Non-pigmented ciliary epithelial cell (primary cell): ENCODE measurements around the gene RMND1.

Experiments
- DNase-seq: peaks from one replicate; pipeline ENCODE4 v3.0.0-alpha.2; 2010; ENCODE audit warnings: low read depth

The RMND1 gene

GRCh38 chr6:151417477-151417876 is 34.4 kb downstream of the RMND1 start:
- DNase-seq = no peak

DNA sequence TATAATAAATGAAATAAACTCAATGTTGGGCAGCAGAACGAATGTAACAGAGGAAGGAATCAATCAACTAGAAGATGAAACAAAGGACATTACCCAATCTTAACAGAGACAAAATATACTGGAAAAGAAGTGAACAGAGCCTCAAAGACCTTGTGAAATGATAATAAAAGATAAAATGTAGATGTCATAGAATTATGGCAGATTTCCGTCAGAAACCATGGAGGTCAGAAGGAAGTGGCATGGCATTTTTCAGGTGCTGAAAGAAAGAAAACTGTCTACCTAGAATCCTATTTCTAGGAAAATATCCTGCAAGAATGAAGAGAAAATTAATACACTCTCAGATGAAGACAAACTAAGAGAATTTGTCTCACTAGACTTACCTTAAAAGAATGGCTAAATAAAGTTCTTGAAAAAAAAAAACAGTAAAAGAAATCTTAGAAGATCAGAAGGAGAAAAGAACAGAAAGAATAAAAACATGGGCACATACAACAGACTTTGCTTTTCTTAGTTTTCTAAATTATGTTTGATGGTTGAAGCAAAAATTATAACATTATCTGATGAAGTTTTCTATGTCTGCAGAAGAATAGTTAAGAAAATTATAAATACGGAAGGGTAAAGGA is 37.2 kb downstream of the RMND1 start:
- no peak for DNase-seq

- DNase-seq = no peak
Measured at GRCh38 chr6:151413372-151414145, 38.4 kb downstream of the RMND1 start.

DNA sequence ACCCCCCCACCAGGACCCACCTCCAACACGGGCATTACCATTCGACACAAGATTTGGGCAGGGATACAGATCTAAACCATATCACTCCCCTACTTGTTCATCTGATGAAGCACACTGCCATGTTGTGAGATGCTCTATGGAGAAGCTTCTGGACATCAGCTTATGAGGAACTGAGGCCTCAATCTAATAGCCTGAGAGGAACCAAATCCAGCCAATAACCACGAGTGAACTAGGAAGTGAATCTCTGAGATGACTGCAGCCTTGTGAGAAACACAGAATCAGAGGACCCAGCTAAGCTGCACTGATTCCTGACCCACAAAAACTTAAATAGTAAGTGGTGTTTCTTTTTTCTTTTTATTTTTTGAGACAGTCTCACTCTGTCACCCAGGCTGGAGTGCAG is 39.0 kb downstream of the RMND1 start:
- DNase-seq = no peak

DNA sequence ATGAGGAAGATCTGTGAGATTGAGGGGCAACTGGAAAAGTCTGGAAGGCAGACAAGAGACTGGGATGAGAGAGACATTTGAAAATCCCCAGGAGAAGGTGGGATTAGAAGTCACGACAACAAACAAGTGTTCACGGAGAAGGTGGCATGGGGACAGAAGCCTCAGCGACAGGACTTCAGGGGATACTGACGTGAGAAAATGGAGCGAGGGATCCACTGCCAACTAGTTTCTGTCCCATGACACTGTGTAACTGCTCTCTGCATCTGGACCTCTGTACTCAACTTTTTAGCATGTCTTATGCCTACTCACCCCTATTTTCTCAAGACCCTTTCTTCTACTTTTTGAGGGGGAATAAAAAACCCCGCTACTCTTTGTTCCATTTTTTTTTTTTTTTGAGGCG is 42.2 kb downstream of the RMND1 start:
- no peak for DNase-seq

GRCh38 chr6:151409260-151409659 is 42.7 kb downstream of the RMND1 start:
- DNase-seq = no peak

DNA sequence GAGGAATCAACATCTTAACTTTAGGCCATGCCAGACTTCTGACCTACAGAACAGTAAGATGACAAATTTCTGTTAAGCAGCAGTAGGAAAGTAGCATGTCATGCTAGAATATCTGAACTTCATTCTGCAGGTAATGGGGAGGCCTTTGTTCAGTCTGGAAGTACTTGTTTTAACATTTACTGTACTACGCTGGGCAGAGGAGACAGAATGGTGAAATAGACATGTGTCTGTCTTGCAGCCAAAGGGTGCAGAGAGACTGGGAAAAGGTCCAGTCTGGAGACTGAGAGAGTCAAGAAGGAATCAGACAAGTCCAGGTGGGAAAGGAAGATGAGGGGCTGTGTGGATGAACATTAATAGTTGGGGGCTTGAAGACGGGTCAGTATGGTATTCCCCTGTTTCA is 43.1 kb downstream of the RMND1 start:
- no peak for DNase-seq

DNA sequence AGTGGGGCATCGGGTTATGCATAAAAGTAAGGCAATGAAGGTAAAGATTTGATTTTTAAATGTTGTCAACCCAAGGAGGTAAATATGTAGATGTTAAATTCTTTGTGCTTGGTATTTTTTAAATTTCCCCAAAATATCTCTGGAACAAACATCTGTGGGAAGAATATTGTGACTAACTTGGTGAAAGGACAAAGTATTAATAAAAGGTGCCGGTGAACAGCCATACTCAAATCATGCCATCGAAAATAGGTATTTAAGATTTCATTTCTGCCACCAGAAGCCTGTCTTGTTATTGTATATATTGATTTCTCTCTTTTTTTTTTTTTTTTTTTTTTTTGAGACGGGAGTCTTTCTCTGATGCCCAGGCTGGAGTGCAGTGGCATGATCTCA is 48.0 kb downstream of the RMND1 start:
- no peak for DNase-seq

DNA sequence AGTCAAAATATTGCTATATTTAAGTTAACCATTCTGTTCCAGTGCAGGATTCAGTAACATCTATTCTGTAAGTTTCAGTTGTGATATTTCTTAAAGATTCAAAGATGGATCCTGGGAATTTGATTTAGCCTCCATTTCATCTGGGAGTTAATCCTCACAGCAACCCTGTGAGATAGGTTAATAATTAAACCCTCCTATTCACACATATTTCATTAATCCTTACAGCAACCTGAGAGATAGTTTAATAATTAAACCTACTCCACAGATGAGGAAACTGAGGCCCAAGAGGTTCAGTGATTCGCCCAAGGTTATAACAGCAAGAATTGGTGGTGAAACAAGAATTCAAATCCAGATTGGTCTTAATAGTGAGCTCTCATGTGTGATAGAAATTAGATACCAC is 49.7 kb downstream of the RMND1 start:
- no peak for DNase-seq

DNA sequence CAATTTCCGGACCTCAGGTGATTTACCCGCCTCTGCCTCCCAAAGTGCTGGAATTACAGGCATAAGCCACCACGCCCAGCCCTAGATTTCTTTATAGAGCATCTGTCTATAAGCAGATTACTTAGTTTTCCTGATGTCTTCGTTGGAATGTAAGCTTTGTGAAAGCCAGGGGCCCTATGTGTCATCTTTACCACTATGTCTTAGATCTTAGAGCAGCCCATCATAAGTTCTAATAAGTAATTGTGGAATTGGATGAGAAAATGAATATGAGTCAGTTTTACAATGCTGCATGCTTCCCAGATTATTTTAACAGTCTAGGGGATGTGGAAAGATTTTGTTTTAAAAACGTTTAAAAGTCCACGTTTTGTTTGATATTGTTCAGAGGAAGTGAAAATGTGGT is 51.5 kb downstream of the RMND1 start:
- no peak for DNase-seq

DNA sequence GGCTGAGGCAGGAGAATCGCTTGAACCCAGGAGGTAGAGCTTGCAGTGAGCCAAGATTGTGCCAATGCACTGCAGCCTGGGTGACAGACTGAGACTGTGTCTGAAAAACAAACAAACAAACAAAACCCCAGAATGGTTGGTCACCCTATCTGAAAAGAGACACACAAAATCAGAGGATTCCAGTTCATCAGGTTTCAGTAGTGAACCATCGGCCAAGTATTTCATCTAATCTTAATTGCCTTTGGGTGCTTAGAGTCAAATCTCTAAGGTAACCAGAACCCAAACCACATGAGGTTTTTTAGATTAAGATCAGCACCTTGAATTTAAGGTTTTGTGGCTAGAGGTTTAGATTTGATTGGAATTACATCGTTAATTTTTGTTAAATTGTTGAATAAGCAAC is 52.2 kb downstream of the RMND1 start:
- no peak for DNase-seq

- no peak for DNase-seq
Measured at GRCh38 chr6:151393410-151393809, 58.5 kb downstream of the RMND1 start.

DNA sequence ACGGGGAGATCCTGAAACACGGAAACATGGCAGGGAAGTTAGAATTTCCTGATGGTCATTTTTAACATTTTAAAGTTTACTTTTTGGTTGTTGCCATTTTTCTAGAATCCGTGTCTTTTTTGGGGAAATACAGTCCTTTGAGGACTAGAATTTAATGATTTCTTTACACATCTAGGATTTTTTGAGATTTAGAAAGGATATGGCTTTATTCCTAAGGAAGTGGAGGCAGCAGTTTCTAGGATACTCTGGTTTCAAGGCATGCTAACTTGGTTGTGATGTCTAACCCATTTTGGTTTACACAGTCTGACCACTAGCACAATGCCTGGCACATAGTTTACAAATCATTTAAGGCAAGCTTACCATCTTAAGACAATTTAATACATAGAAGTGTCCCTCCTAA is 59.5 kb downstream of the RMND1 start:
- DNase-seq = no peak

DNA sequence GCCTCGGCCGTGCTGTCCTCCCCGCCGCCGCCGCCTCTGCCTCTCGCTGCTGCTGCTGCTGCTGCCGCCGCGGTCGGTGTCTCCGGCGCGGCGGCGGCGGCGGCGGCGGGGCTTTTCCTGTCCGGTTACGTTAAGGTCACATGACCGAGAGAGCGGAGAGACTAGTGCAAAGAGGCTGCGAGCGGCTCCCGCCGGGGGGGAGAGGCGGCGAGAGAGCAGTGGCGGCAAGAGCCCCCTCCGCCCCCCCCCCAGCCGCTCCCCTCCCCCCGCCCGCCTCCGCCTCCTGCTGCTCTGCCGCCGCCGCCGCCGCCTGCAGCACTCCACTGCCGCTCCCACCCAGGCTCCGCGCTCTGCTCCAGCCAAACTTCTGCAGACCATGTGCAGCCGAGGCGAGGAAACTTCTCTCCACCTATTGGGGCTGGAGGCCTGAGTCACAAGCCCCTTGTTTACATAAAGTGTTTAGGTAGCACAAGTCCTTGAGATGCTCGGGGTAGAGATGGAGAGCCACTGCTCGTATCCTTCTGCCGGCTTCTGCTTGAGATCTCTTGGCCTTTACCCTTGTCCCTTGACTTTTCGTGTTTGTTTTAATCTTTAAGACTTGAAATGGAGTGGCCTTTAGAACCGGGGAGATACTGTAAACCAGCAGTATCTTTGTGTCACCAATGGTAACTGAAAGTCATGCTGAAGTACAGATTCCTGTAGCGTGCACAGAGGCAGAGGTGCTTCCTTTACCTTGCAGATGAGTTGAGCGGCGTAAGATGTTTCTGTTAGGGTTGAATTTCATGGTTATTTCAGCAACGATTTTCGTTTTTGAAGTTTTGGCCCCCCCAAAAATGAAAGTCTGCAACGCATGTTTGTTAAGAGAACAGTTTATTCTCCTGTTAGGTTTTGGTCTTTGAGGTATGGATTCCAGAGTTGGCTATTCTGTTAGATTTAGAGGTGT is 60.2 kb downstream of the RMND1 start, which contains the start of gene ZBTB2:
ZBTB2 (minus strand) TSS at position 89 of the 943 bp plus-strand sequence. CDS start 17,922 bp downstream, outside the sequence.
- DNase-seq = peak; percentile 60

DNA sequence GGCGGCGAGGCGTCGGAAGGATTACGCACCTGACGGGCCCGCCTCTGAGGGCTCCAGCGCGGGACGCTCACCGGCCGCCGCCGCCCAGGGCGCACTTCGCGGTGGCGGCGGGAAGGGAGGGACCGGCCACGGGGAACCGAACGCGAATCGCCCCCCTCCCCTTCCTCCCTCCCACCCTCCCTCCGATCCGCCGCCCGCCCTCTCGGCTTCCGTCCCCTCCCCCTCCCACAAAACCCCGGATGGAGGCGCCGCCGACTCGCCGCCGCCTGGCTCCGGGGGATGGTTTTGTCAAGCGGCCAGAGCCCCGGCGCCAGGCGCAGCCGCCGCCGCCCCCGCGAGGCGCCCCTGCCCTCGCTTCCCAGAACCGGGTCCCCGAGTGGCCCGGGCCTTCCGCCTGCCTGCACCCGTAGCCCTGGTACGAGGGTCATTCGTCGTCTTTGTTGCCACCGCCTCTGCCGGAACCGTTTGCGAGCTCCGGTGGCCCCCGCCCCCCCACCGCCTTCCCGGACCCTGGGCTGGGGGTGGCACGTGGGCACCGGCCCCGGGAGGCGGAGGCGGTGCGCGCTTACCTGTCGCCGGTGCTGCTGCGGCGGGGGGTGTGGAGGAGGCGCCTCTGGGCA is 61.0 kb downstream of the RMND1 start:
- no peak for DNase-seq

- DNase-seq = peak; percentile 88
Measured at GRCh38 chr6:151390276-151390850, 61.6 kb downstream of the RMND1 start.

GRCh38 chr6:151389618-151390275 is 62.2 kb downstream of the RMND1 start:
- DNase-seq = no peak

GRCh38 chr6:151388997-151389617 is 62.8 kb downstream of the RMND1 start:
- DNase-seq = no peak

DNA sequence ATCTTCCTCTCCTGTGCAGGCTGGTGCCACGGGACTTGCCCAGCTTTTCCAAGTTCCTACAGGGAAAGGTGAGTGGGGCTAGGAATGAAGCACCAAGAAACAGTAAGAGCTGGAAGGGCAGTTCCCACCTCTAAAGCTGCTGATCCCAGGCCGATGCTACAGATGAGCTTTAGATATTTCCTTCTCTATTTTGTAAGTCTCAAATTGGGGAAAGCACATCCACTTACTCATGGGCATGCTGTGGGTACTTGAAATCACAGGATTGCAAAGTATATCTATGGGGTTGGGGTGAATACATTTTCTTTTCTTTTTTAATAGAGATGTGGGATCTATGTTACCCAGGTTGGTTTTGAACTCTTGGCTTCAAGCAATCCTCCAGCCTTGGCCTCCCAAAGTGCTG is 63.7 kb downstream of the RMND1 start:
- no peak for DNase-seq

GRCh38 chr6:151387175-151387970 is 64.6 kb downstream of the RMND1 start:
- peak; percentile 55 for DNase-seq
